Measurements from ENCODE around the gene UNK. TPM values are rescaled to one million over a fixed set of nuclear protein-coding genes. Genes with fewer than 3 reads are reported as not detected.

Gene UNK
- total and polyA plus RNA-seq, 2 of the 13 experiments (the other 11 are each of a cell fraction or from before 2014, with no cell fraction given): 31.6 to 33.0 TPM

DNA sequence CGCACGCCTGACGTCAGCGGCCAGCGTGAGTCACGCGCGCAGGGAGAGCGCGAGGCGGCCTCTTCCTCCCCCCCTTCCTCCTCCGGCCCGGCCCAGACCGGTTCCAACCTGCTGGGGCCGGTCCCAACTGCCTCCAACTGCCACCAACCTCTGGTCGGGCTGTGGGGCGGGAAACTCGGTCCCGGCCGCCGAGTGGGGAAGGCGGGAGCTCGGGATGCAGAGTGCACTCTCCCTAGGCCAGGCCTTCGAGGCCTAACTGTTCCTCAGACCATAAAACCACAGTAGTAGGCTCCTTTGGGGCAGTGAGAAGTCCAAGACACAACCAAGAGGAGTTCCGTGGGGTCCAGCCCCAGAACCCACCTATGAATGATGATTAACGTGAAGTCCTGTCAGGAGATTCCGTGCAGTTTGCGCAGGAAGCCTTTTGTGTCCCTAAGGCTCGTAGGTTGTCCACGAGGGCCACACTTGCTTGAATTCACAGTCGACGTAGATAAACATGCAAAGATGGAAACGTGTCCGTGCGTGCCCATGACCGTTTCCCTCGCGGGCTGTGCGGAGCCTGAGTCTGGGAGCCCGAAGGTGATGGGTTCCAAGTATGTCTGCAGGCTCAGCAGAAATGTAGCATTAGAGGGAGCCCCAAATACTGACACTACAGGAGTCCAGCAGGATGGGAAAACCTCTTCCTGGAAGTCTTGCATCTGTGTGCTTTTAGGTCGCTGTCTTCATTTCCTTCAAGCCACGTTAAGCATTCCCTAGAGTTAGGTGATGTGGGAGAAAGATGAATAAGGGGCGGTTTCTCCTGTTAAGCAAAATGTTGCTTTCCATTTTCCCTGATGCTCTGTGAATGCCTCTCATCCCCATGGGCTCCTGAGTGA lies 647 bp downstream of the UNK start (continued):
- TF ChIP-seq, protein P1, sequence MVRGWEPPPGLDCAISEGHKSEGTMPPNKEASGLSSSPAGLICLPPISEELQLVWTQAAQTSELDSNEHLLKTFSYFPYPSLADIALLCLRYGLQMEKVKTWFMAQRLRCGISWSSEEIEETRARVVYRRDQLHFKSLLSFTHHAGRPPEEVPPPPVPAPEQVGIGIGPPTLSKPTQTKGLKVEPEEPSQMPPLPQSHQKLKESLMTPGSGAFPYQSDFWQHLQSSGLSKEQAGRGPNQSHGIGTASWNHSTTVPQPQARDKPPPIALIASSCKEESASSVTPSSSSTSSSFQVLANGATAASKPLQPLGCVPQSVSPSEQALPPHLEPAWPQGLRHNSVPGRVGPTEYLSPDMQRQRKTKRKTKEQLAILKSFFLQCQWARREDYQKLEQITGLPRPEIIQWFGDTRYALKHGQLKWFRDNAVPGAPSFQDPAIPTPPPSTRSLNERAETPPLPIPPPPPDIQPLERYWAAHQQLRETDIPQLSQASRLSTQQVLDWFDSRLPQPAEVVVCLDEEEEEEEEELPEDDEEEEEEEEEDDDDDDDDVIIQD (CRISPR knock-in tag; IDR thresholded peaks at IDR 0.05; ENCODE audit: low read depth): no peak; the same call in 1 of the 2 replicates
- TF ChIP-seq ZSCAN25 (CRISPR knock-in tag; IDR thresholded peaks at IDR 0.05) (peak; percentile 94), ZFY (CRISPR knock-in tag; IDR thresholded peaks at IDR 0.05) (peak; percentile 93), ZNF296 (CRISPR knock-in tag; conservative IDR thresholded peaks at IDR 0.05) (peak; percentile 61; the same call in 1 of the 2 replicates), ZFP41 (CRISPR knock-in tag; IDR thresholded peaks at IDR 0.05; ENCODE audit: borderline replicate concordance) (0 out of 2 replicates have a peak, but pooled peaks have one; percentile 34), ZNF17 (CRISPR knock-in tag; IDR thresholded peaks at IDR 0.05) (0 out of 2 replicates have a peak, but pooled peaks have one; percentile 85), ZNF660 (CRISPR knock-in tag; IDR thresholded peaks at IDR 0.05; ENCODE audit: borderline replicate concordance, low read depth) (0 out of 2 replicates have a peak, but pooled peaks have one; percentile 48), ZNF547 (CRISPR knock-in tag; IDR thresholded peaks at IDR 0.05) (peak; percentile 83; the same call in 1 of the 2 replicates), ZNF317 (CRISPR knock-in tag; IDR thresholded peaks at IDR 0.05) (0 out of 2 replicates have a peak, but pooled peaks have one; percentile 21), ZNF431 (CRISPR knock-in tag; IDR thresholded peaks at IDR 0.05; ENCODE audit: borderline replicate concordance, low read depth) (peak; percentile 86; the same call in 1 of the 2 replicates), ZNF605 (CRISPR knock-in tag; IDR thresholded peaks at IDR 0.05) (peak; percentile 90; the same call in 1 of the 2 replicates), ZNF20 (CRISPR knock-in tag; IDR thresholded peaks at IDR 0.05) (0 out of 2 replicates have a peak, but pooled peaks have one; percentile 6), POGZ (CRISPR knock-in tag; IDR thresholded peaks at IDR 0.05) (peak; percentile 36; the same call in 1 of the 2 replicates), SOX6 (IDR thresholded peaks at IDR 0.05) (no peak), SOX6 (CRISPR knock-in tag; IDR thresholded peaks at IDR 0.05) (0 out of 2 replicates have a peak, but pooled peaks have one; percentile 23), ASH2L (IDR thresholded peaks at IDR 0.05; ENCODE audit: insufficient read length, low read depth, low read length) (peak; percentile 85), ZNF670 (CRISPR knock-in tag; IDR thresholded peaks at IDR 0.05; ENCODE audit: borderline replicate concordance) (0 out of 2 replicates have a peak, but pooled peaks have one; percentile 92), ZNF773 (CRISPR knock-in tag; IDR thresholded peaks at IDR 0.05; ENCODE audit: borderline replicate concordance) (0 out of 2 replicates have a peak, but pooled peaks have one; percentile 82), TAF1 (CRISPR knock-in tag; IDR thresholded peaks at IDR 0.05) (peak; percentile 82), GPN1 (CRISPR knock-in tag; IDR thresholded peaks at IDR 0.05; ENCODE audit: borderline replicate concordance) (peak; percentile 37; the same call in 1 of the 2 replicates)
- TF ChIP-seq, protein P2, sequence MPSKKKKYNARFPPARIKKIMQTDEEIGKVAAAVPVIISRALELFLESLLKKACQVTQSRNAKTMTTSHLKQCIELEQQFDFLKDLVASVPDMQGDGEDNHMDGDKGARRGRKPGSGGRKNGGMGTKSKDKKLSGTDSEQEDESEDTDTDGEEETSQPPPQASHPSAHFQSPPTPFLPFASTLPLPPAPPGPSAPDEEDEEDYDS (CRISPR knock-in tag; IDR thresholded peaks at IDR 0.05): peak; percentile 12; the same call in 1 of the 2 replicates
- TF ChIP-seq, protein P3, sequence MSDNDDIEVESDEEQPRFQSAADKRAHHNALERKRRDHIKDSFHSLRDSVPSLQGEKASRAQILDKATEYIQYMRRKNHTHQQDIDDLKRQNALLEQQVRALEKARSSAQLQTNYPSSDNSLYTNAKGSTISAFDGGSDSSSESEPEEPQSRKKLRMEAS (IDR thresholded peaks at IDR 0.05): peak; percentile 78; the same call in 1 of the 2 replicates
- TF ChIP-seq, protein P4, sequence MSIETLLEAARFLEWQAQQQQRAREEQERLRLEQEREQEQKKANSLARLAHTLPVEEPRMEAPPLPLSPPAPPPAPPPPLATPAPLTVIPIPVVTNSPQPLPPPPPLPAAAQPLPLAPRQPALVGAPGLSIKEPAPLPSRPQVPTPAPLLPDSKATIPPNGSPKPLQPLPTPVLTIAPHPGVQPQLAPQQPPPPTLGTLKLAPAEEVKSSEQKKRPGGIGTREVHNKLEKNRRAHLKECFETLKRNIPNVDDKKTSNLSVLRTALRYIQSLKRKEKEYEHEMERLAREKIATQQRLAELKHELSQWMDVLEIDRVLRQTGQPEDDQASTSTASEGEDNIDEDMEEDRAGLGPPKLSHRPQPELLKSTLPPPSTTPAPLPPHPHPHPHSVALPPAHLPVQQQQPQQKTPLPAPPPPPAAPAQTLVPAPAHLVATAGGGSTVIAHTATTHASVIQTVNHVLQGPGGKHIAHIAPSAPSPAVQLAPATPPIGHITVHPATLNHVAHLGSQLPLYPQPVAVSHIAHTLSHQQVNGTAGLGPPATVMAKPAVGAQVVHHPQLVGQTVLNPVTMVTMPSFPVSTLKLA (IDR thresholded peaks at IDR 0.05): no peak
- TF ChIP-seq, protein P5, sequence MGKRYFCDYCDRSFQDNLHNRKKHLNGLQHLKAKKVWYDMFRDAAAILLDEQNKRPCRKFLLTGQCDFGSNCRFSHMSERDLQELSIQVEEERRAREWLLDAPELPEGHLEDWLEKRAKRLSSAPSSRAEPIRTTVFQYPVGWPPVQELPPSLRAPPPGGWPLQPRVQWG (CRISPR knock-in tag; IDR thresholded peaks at IDR 0.05; ENCODE audit: borderline replicate concordance, low read depth): no peak

All from HepG2 (cell line).